Measurements from ENCODE around the gene GNGT2. TPM values are rescaled to one million over a fixed set of nuclear protein-coding genes. Genes with fewer than 3 reads are reported as not detected.

Gene GNGT2
- total and polyA plus RNA-seq, 2 of the 4 experiments (the other 2 are of a cell fraction) = 0.18 to 0.79 TPM

DNA sequence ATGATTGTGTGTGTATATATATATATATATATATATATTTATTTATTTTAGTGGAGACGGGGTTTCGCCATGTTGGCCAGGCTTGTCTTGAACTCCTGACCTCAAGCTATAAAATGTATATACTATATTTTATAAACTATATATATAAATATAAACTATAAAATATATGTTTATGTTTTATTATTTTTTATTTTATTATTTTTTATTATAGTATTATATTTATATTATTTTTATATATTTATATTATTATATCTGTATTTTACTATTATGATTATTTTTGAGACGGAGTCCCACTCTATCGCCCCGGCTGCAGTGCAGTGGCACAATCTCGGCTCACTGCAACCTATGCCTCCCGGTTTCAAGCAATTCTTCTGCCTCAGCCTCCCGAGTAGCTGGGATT, 30.7 kb upstream of the GNGT2 start:
- ChIA-PET POLR2A (ENCODE audit: unreplicated experiment) (no interaction called here), CTCF (interaction anchor here (0.6 kb wide), 1 partner anchor 13 kb away, joined by 3 read pairs; no protein-coding TSS in a partner anchor)
- H2AFZ ChIP-seq (replicated peaks; ENCODE audit: low read length, poor library complexity) = no peak overlapping the region
- H4K8ac ChIP-seq (ENCODE audit: low read depth in 2 of 2, low read length in 2 of 2) = no peak overlapping the region
- DNase-seq (no peak), ATAC-seq (ENCODE audit: low read depth) (no peak)
- H2BK15ac ChIP-seq (ENCODE audit: low read depth, low read length) = no peak overlapping the region
- no peaks in the 10 kb centered on the region for H4K20me1 ChIP-seq (ENCODE audit: insufficient read depth, low read length)
- H3K56ac ChIP-seq (ENCODE audit: extremely low read depth, insufficient read depth, low read length) = no peak overlapping the region
- no peak overlapping the region for H3K4me3 ChIP-seq (ENCODE audit: insufficient read depth, low read depth, low read length)
- BruUV-seq (replicated peaks) = no TSS peak
- H3K9me1 ChIP-seq (ENCODE audit: insufficient read depth, low read length) = no peaks in the 10 kb centered on the region
- intact Hi-C loops (cut with micrococcal nuclease) = no loop called here
- no peak overlapping the region for H2BK120ac ChIP-seq (ENCODE audit: low read depth, low read length)
- H3K23ac ChIP-seq (ENCODE audit: low read depth, low read length) = no peak overlapping the region
- TF ChIP-seq SMC3 (IDR thresholded peaks at IDR 0.05; ENCODE audit: low read depth, low read length) (no peak), MAFK (IDR thresholded peaks at IDR 0.05; ENCODE audit: low read depth, low read length) (no peak), RCOR1 (IDR thresholded peaks at IDR 0.05; ENCODE audit: insufficient replicate concordance, low read length) (no peak), BHLHE40 (IDR thresholded peaks at IDR 0.05; ENCODE audit: low read depth, low read length) (no peak), RAD21 (IDR thresholded peaks at IDR 0.05; ENCODE audit: low read length) (no peak), MXI1 (IDR thresholded peaks at IDR 0.05; ENCODE audit: borderline replicate concordance, low read depth, low read length) (no peak), RFX5 (IDR thresholded peaks at IDR 0.05; ENCODE audit: low read depth, low read length) (no peak), FOS (IDR thresholded peaks at IDR 0.05; ENCODE audit: low read depth, low read length) (no peak), NFE2L2 (IDR thresholded peaks at IDR 0.05; ENCODE audit: low read depth, low read length) (no peak), POLR2A (IDR thresholded peaks at IDR 0.05; ENCODE audit: low read depth, low read length) (no peak), CEBPB (IDR thresholded peaks at IDR 0.05; ENCODE audit: low read depth, low read length) (no peak), CHD1 (IDR thresholded peaks at IDR 0.05; ENCODE audit: low read depth, low read length) (no peak), MAZ (IDR thresholded peaks at IDR 0.05; ENCODE audit: borderline replicate concordance, low read depth, low read length) (no peak)
- TF ChIP-seq, protein P1, sequence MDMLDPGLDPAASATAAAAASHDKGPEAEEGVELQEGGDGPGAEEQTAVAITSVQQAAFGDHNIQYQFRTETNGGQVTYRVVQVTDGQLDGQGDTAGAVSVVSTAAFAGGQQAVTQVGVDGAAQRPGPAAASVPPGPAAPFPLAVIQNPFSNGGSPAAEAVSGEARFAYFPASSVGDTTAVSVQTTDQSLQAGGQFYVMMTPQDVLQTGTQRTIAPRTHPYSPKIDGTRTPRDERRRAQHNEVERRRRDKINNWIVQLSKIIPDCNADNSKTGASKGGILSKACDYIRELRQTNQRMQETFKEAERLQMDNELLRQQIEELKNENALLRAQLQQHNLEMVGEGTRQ (IDR thresholded peaks at IDR 0.05; ENCODE audit: low read depth, low read length) = no peak
- TF ChIP-seq, protein P2, sequence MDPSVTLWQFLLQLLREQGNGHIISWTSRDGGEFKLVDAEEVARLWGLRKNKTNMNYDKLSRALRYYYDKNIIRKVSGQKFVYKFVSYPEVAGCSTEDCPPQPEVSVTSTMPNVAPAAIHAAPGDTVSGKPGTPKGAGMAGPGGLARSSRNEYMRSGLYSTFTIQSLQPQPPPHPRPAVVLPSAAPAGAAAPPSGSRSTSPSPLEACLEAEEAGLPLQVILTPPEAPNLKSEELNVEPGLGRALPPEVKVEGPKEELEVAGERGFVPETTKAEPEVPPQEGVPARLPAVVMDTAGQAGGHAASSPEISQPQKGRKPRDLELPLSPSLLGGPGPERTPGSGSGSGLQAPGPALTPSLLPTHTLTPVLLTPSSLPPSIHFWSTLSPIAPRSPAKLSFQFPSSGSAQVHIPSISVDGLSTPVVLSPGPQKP (IDR thresholded peaks at IDR 0.05; ENCODE audit: borderline replicate concordance, low read depth, low read length) = no peak
- TF ChIP-seq, protein P3, sequence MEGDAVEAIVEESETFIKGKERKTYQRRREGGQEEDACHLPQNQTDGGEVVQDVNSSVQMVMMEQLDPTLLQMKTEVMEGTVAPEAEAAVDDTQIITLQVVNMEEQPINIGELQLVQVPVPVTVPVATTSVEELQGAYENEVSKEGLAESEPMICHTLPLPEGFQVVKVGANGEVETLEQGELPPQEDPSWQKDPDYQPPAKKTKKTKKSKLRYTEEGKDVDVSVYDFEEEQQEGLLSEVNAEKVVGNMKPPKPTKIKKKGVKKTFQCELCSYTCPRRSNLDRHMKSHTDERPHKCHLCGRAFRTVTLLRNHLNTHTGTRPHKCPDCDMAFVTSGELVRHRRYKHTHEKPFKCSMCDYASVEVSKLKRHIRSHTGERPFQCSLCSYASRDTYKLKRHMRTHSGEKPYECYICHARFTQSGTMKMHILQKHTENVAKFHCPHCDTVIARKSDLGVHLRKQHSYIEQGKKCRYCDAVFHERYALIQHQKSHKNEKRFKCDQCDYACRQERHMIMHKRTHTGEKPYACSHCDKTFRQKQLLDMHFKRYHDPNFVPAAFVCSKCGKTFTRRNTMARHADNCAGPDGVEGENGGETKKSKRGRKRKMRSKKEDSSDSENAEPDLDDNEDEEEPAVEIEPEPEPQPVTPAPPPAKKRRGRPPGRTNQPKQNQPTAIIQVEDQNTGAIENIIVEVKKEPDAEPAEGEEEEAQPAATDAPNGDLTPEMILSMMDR (conservative IDR thresholded peaks at IDR 0.05; ENCODE audit: low read depth, low read length) = no peak
- H3K79me1 ChIP-seq (ENCODE audit: low read depth in 1 of 2, low read length in 2 of 2) = no peaks in the 10 kb centered on the region
- no peak overlapping the region for H3K14ac ChIP-seq (replicated peaks; ENCODE audit: low read depth, low read length)
- H3K18ac ChIP-seq (ENCODE audit: low read depth, low read length) = no peak overlapping the region
- no peak overlapping the region for H2AK5ac ChIP-seq (ENCODE audit: low read depth, low read length)
- H2AK9ac ChIP-seq (replicated peaks; ENCODE audit: low read depth, low read length, poor library complexity) = no peak overlapping the region
- dilution Hi-C loops (cut with HindIII; ENCODE audit: low sequenced_read_pairs, unreplicated experiment) = no loop called here
- H3K9me3 ChIP-seq (ENCODE audit: control insufficient read depth, insufficient read depth, low read length) = no peaks in the 10 kb centered on the region
- H3K4ac ChIP-seq (ENCODE audit: low read depth, low read length) = no peak overlapping the region
- H2BK5ac ChIP-seq (ENCODE audit: low read depth, low read length, poor library complexity, severe bottlenecking) = no peak overlapping the region
- peaks cover 21% of the 10 kb centered on the region for H3K27me3 ChIP-seq (ENCODE audit: control insufficient read depth, insufficient read depth, low read length)
- no peaks in the 10 kb centered on the region for H3K36me3 ChIP-seq (ENCODE audit: control insufficient read depth, insufficient read depth, low read length)
- H4K91ac ChIP-seq (ENCODE audit: insufficient read depth, low read depth, low read length) = no peak overlapping the region
- no CpG with 5 or more reads among the region's 8 CpGs for WGBS, 2 experiments (ENCODE audit: extremely low coverage in 2 of 2, insufficient read length in 1 of 2)
- no peak overlapping the region for H2BK20ac ChIP-seq (ENCODE audit: low read depth, low read length)
- H3K9ac ChIP-seq (ENCODE audit: low read depth, low read length) = no peak overlapping the region
- H3K4me2 ChIP-seq (ENCODE audit: low read depth, low read length) = no peak overlapping the region
- H3K4me1 ChIP-seq (ENCODE audit: control insufficient read depth, insufficient read depth, low read length) = no peaks in the 10 kb centered on the region
- H4K5ac ChIP-seq (ENCODE audit: low read depth, low read length) = no peak overlapping the region
- no peak overlapping the region for H3K27ac ChIP-seq (ENCODE audit: insufficient read depth, low read length)
- in situ Hi-C loops (cut with MboI; ENCODE audit: low sequenced_read_pairs) = no loop called here

Measured in IMR-90 (cell line).